Activated CD8-positive, alpha-beta memory T cell treated with anti-CD3 and anti-CD28 coated beads for 1 hour (primary cell): ENCODE data around the gene KSR2.

Source experiments
- DNase-seq, 2 donors: peaks; one replicate each; pipeline ENCODE4 v3.0.0-alpha.2; 2020; ENCODE audit warnings: low read depth in 1 of 2; ENCODE audit errors: extremely low read depth in 1 of 2

Gene KSR2

DNA sequence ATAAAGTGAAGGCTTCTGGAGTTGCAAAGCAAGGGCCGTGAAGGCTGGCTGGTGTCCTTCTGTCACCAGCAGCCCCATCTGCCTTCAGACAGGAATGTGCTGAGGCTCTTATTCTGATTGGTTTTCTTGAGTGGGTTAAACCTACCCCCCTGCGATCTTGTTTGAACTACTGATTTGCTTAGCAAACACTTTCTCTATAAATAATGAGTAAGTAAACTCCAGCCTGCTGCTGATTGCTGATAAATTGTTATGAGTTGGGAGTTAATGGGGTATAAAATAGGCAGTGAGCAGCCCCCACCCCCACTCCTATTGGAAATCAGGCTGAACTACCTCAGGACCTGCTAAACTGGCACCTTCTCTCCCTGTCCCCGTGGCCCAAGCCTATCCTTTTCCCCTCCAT is 461.2 kb downstream of the KSR2 start:
- DNase-seq = no peak

DNA sequence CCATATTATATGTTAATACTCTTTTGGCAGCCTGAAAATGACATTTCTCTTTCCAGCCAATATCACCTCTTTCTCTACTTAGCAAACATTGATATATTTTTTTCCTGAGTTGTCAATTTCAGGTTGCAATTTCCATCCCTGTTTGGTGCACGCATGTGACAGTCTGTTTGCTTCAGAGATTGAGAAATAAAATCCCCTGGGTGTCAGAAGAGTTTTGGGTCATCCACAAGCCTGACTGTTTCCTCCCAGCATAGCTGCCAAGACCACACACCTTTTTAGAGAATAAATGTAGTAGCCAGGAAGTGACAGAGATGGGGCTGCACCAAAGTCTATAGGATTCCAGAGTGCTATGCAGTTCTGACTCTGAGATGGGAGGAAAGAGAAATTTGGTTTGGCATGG is 462.5 kb downstream of the KSR2 start:
- DNase-seq = no peak

DNA sequence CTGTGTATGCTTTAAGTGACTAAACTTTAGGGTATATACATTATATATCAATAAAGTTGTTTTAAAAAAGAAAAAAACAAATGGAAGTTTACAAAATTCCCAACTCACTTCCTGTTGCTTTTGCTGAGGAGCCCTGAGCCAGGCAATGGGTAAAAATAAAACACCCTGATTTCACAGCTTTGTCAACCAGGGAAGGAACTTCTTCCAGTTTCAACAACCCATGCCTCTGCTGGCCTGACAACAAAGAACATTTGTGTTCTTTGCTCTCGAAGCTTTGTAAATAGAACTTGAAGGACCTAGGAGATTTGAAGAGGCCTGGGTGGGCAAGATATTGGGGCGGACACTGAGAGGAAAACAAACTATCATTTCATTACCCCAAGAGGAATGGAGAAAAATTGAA is 466.2 kb downstream of the KSR2 start:
- no peak for DNase-seq

- no peak for DNase-seq
These were observed 466.6 kb downstream of the KSR2 start for GRCh38 chr12:117502233-117502632.

- no peak for DNase-seq
These were observed 467.5 kb downstream of the KSR2 start for GRCh38 chr12:117501076-117501869.

- DNase-seq = no peak
These were observed 468.9 kb downstream of the KSR2 start for GRCh38 chr12:117499759-117500485.

DNA sequence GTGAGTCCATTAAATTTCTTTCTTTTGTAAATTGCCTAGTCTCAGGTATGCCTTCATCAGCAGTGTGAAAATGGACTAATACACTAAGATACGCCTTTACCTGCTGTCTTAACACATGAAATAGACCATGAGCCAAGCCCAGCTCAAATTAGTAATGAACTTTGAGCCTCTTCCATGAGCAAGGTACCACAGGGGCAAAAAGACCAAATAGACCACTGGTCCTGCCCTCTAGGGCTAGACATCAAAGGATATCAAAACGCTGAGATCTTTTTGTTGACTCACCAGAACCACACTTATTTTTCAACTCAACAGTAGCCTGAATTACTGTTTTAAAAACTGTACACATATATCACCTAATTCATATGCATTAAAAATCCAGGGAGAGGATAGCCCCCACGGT is 469.9 kb downstream of the KSR2 start:
- DNase-seq = no peak

DNA sequence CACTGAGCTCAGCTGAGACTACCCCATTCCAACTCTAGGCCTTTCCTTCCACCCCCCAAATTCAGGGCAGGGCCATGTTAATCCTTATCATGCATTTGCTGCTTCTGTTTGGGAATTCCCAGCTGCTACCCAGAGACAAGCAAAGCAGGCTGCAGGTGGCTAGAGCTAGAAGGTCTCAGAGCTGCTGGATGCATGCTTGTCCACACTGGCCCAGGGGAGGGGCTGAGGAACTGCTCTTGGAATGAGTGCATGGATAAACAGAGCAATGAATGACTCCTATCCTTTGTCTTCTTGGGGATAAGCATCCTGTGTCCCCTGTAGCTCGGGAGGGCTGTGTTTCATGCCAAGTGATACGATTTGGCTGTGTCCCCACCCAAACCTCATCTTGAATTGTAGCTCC is 470.5 kb downstream of the KSR2 start:
- no peak for DNase-seq

DNA sequence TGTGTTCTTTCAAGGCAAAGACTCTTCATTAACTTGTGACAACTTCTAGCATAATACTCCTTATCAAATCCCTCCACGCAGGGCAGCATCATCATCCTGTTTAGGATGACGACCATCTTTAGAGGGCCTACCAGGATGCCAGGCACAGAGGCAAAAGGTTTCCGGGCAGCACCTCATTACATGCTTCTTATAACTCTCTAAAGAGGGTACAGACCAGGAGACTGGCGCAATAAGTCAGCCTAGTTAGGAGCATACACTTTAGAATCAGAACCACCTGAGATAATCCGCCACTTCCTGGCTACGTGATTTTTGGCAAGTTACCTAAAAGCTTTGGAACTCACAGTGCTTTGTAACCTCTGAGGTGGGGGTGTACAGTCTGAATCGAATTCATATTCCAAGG is 471.4 kb downstream of the KSR2 start:
- no peak for DNase-seq

GRCh38 chr12:117494833-117495655 is 473.7 kb downstream of the KSR2 start:
- no peak for DNase-seq

DNA sequence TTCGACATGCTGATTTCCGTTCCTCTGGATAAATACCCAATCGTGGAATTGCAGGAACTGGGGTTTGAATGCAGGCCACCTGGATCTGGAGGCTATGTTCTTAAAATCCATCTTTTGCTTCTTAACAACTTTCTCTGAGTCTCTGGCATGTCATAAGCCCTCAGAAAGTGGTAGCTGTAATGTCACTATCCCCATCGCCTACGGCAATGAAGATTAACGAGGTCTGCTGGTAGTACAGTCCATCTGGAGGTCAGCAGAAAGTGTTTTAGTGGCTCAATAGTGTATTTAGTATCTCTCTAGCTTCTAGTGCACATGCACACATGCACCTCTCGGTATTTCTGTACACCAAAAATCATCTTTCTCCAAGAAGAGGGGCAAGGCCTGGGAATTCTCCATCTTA is 477.1 kb downstream of the KSR2 start:
- DNase-seq = no peak

- DNase-seq = no peak
These were observed 478.7 kb downstream of the KSR2 start for GRCh38 chr12:117490130-117490529.

GRCh38 chr12:117489671-117490070 is 479.1 kb downstream of the KSR2 start:
- DNase-seq = no peak

DNA sequence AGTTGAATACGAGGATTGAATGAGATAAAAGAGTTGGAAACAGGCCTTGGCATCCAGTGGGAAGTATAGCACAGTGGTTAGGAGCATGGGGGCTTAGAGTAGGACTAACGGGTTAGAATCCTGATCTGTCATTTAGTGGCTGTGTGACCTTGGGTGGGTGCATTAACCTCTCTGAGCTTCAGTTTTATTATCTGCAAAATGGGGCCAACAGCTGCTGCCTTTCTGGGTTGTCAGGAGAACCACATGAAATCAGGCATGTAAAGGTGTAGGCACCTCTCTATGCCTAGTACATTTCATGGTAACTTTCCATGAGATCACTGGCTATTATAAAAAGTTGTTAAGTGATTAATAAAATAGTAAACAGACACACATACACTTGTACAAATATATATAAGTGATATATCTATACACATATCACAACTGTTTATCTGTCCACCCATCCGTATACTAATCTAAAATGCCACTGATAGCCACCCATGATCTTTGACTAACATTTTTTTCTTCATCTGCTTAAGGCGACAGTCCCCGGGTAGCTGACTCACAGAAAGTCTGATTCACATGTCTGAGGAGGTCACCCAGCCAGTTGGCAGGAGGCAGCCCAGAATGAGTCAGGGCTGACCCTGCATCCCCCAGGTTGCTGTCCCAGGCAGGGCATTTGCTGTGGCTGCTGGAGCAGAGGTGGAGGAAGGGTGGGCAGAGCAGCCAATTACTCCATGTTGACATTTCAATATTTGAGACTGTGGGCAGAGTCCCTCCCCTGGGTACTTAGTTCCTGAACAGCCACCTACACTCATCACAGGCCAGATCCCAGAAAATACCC is 481.7 kb downstream of the KSR2 start:
- no peak for DNase-seq

- DNase-seq = no peak
These were observed 482.6 kb downstream of the KSR2 start for GRCh38 chr12:117485984-117486839.

- DNase-seq = no peak
These were observed 483.9 kb downstream of the KSR2 start for GRCh38 chr12:117484901-117485300.

GRCh38 chr12:117483501-117483900 is 485.3 kb downstream of the KSR2 start:
- no peak for DNase-seq

- DNase-seq = no peak
These were observed 487.3 kb downstream of the KSR2 start for GRCh38 chr12:117481470-117481869.

DNA sequence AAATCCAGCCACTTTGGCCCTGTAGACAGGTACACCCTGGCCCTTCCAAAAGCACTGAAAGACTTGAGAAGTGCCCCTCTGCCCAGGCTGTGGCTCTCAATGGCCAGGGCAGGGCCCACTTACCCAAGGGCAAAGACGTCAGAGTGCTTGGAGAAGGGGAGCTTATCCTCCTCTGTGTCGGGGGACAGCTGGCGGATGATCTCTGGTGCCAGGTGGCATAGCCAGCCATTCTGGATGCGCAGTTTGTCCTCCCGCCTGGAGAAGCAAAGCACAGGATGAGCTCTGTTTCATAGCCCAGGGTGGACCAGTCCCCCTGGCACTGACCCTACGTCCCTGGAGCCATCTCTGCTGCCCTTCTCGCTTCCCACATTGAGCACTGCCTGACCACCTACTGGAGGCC is 492.4 kb downstream of the KSR2 start:
- no peak for DNase-seq

GRCh38 chr12:117473856-117474255 is 494.9 kb downstream of the KSR2 start:
- no peak for DNase-seq
